Mammary epithelial cell (primary cell): ENCODE data around the gene POMGNT2.

Experiments
- CTCF ChIP-seq, 2 donors: IDR thresholded peaks in 1 of 2; conservative IDR thresholded peaks in 1 of 2; 2 replicates each; pipeline ENCODE4 v1.5.1; 2011 to 2012; ENCODE audit warnings: inconsistent platforms in 2 of 2, low read length in 2 of 2, mild to moderate bottlenecking in 2 of 2, control low read depth in 1 of 2, low read depth in 1 of 2; ENCODE audit not compliant: insufficient read depth in 1 of 2; ENCODE audit errors: extremely low read depth in 1 of 2
- EZH2 ChIP-seq: IDR thresholded peaks from 2 replicates; pipeline ENCODE4 v1.6.1; 2012; ENCODE audit warnings: low read length, inconsistent platforms, borderline replicate concordance

- TF ChIP-seq CTCF (conservative IDR thresholded peaks at IDR 0.05 in 1 of 2, IDR thresholded peaks at IDR 0.05 in 1 of 2; ENCODE audit: extremely low read depth in 1 of 2, insufficient read depth in 1 of 2, low read depth in 1 of 2, low read length in 2 of 2), result no peak
- TF ChIP-seq EZH2, result no peak
Measured at GRCh38 chr3:43094381-43094780, 11.5 kb downstream of the POMGNT2 start.
